Stimulated activated CD8-positive, alpha-beta memory T cell treated with anti-CD3 and anti-CD28 coated beads, Interleukin-15, amount 100 ng/mL, for 4 hours (primary cell): ENCODE measurements around the gene PPM1A.

Experiments
- DNase-seq, 2 donors: peaks; one replicate each; pipeline ENCODE4 v3.0.0-alpha.2; 2020; ENCODE audit warnings: low read depth in 2 of 2

Gene PPM1A

GRCh38 chr14:60266021-60266937 is 17.3 kb downstream of the PPM1A start:
- DNase-seq, result no peak

- no peak for DNase-seq
Measured at GRCh38 chr14:60272177-60272576, 23.2 kb downstream of the PPM1A start.

GRCh38 chr14:60273956-60274355 is 24.9 kb downstream of the PPM1A start:
- DNase-seq, result no peak

- DNase-seq, result no peak
Measured at GRCh38 chr14:60274448-60274847, 25.4 kb downstream of the PPM1A start.

GRCh38 chr14:60275932-60276331 is 26.9 kb downstream of the PPM1A start:
- DNase-seq, result no peak

- no peak for DNase-seq
Measured at GRCh38 chr14:60276347-60276746, 27.3 kb downstream of the PPM1A start.

- no peak for DNase-seq
Measured at GRCh38 chr14:60277605-60278190, 28.7 kb downstream of the PPM1A start.

GRCh38 chr14:60278350-60278749 is 29.3 kb downstream of the PPM1A start:
- DNase-seq, result no peak

- DNase-seq, result no peak
Measured at GRCh38 chr14:60287452-60287851, 38.4 kb downstream of the PPM1A start.

- no peak for DNase-seq
Measured at GRCh38 chr14:60288279-60288678, 39.3 kb downstream of the PPM1A start.

- no peak for DNase-seq
Measured at GRCh38 chr14:60294411-60295069, 45.5 kb downstream of the PPM1A start.

GRCh38 chr14:60300019-60300418 is 51.0 kb downstream of the PPM1A start:
- no peak for DNase-seq

- DNase-seq, result no peak
Measured at GRCh38 chr14:60301685-60302084, 52.7 kb downstream of the PPM1A start.

- no peak for DNase-seq
Measured at GRCh38 chr14:60302663-60303062, 53.6 kb downstream of the PPM1A start.

- no peak for DNase-seq
Measured at GRCh38 chr14:60303745-60304144, 54.7 kb downstream of the PPM1A start.

GRCh38 chr14:60304509-60304908 is 55.5 kb downstream of the PPM1A start:
- DNase-seq, result no peak

GRCh38 chr14:60309867-60310552 is 61.0 kb downstream of the PPM1A start:
- DNase-seq, result no peak

GRCh38 chr14:60311417-60311816 is 62.4 kb downstream of the PPM1A start:
- DNase-seq, result no peak

GRCh38 chr14:60313093-60313492 is 64.1 kb downstream of the PPM1A start:
- no peak for DNase-seq

GRCh38 chr14:60315196-60315990 is 66.4 kb downstream of the PPM1A start:
- DNase-seq, result no peak

GRCh38 chr14:60317609-60318008 is 68.6 kb downstream of the PPM1A start:
- DNase-seq, result no peak
